ENCODE data around the gene SNX18. TPM values are rescaled to one million over a fixed set of nuclear protein-coding genes. Genes with fewer than 3 reads are reported as not detected.
A peak's percentile ranks its signal among the peaks of the same experiment; 100 is the strongest.
"Not testable (repeated sequence)": the region's sequence is repeated elsewhere in the genome, so short reads cannot be mapped to it uniquely, and the experiment has no call there.

The SNX18 gene
- total and polyA plus RNA-seq, 4 donors: 5.5 to 43.4 (median 35.0) TPM

GRCh38 chr5:54535149-54535844 lies 17.7 kb downstream of the SNX18 start:
- DNase-seq: no peak
- H3K4me1 ChIP-seq (ENCODE audit: control insufficient read depth in 5 of 5, insufficient read depth in 5 of 5, low read length in 5 of 5): peaks cover 9 to 27% (median 22%) of the 10 kb centered on the region in 5 donors
- no peak for ATAC-seq (ENCODE audit: insufficient read depth, low FRiP score)
- no peak overlapping the region for H3K4me3 ChIP-seq
- H3K36me3 ChIP-seq (ENCODE audit: control insufficient read depth in 4 of 4, insufficient read depth in 4 of 4, low read length in 4 of 4): peaks cover 0 to 5% (median 0%) of the 10 kb centered on the region in 4 donors
- H3K9me3 ChIP-seq (ENCODE audit: control insufficient read depth in 4 of 4, insufficient read depth in 3 of 4, low read length in 3 of 4): no peaks in the 10 kb centered on the region
- WGBS, 2 donors: 88 to 93% methylated on average over 4 of the region's 4 CpGs
- no peak overlapping the region for H3K9ac ChIP-seq (ENCODE audit: insufficient read depth in 1 of 2, low read length in 2 of 2)
- no peaks in the 10 kb centered on the region for H3K27me3 ChIP-seq (ENCODE audit: control insufficient read depth in 3 of 3, insufficient read depth in 3 of 3, low read length in 2 of 3)
- H3K27ac ChIP-seq (ENCODE audit: low read depth in 1 of 2, low read length in 1 of 2): no peak overlapping the region
- no peak for TF ChIP-seq CTCF (IDR thresholded peaks at IDR 0.05; ENCODE audit: control extremely low read depth, extremely low read depth)

- H3K9ac ChIP-seq (ENCODE audit: insufficient read depth in 1 of 2, low read length in 2 of 2); H3K4me3 ChIP-seq; H3K36me3 ChIP-seq (ENCODE audit: control insufficient read depth in 4 of 4, insufficient read depth in 4 of 4, low read length in 4 of 4); DNase-seq; H3K9me3 ChIP-seq (ENCODE audit: control insufficient read depth in 4 of 4, insufficient read depth in 3 of 4, low read length in 3 of 4); ATAC-seq (ENCODE audit: insufficient read depth, low FRiP score); H3K27me3 ChIP-seq (ENCODE audit: control insufficient read depth in 3 of 3, insufficient read depth in 3 of 3, low read length in 2 of 3); H3K27ac ChIP-seq (ENCODE audit: low read depth in 1 of 2, low read length in 1 of 2): not testable (repeated sequence)
- H3K4me1 ChIP-seq (ENCODE audit: control insufficient read depth in 5 of 5, insufficient read depth in 5 of 5, low read length in 5 of 5): peaks cover 9 to 26% (median 22%) of the 10 kb centered on the region in 5 donors
- 88 to 97% methylated on average over 6 of the region's 6 CpGs for WGBS, 2 donors
Observed at GRCh38 chr5:54536375-54536774, 18.8 kb downstream of the SNX18 start.

GRCh38 chr5:54536861-54537260 lies 19.3 kb downstream of the SNX18 start:
- not testable (repeated sequence) for H3K27me3 ChIP-seq (ENCODE audit: control insufficient read depth in 3 of 3, insufficient read depth in 3 of 3, low read length in 2 of 3); H3K9ac ChIP-seq (ENCODE audit: insufficient read depth in 1 of 2, low read length in 2 of 2); H3K27ac ChIP-seq (ENCODE audit: low read depth in 1 of 2, low read length in 1 of 2); H3K36me3 ChIP-seq (ENCODE audit: control insufficient read depth in 4 of 4, insufficient read depth in 4 of 4, low read length in 4 of 4); ATAC-seq (ENCODE audit: insufficient read depth, low FRiP score); DNase-seq; H3K9me3 ChIP-seq (ENCODE audit: control insufficient read depth in 4 of 4, insufficient read depth in 3 of 4, low read length in 3 of 4); H3K4me3 ChIP-seq
- peaks cover 8 to 26% (median 19%) of the 10 kb centered on the region in 5 donors for H3K4me1 ChIP-seq (ENCODE audit: control insufficient read depth in 5 of 5, insufficient read depth in 5 of 5, low read length in 5 of 5)
- WGBS, 2 donors: 90 to 93% methylated on average over 4 of the region's 4 CpGs

- Histone ChIP-seq H3K9ac (ENCODE audit: insufficient read depth in 1 of 2, low read length in 2 of 2) (peak overlapping the region in 1 of 2 donors; percentile 13), H3K4me1 (ENCODE audit: control insufficient read depth in 5 of 5, insufficient read depth in 5 of 5, low read length in 5 of 5) (peaks cover 11 to 26% (median 21%) of the 10 kb centered on the region in 5 donors), H3K4me3 (no peak overlapping the region), H3K27ac (ENCODE audit: low read depth in 1 of 2, low read length in 1 of 2) (peak overlapping the region in 1 of 2 donors; percentile 24), H3K9me3 (ENCODE audit: control insufficient read depth in 4 of 4, insufficient read depth in 3 of 4, low read length in 3 of 4) (no peaks in the 10 kb centered on the region), H3K27me3 (ENCODE audit: control insufficient read depth in 3 of 3, insufficient read depth in 3 of 3, low read length in 2 of 3) (no peaks in the 10 kb centered on the region), H3K36me3 (ENCODE audit: control insufficient read depth in 4 of 4, insufficient read depth in 4 of 4, low read length in 4 of 4) (peaks cover 0 to 3% (median under 1%) of the 10 kb centered on the region in 4 donors)
- DNase-seq (no peak), ATAC-seq (ENCODE audit: insufficient read depth, low FRiP score) (no peak)
- TF ChIP-seq CTCF (IDR thresholded peaks at IDR 0.05; ENCODE audit: control extremely low read depth, extremely low read depth): no peak
- 83 to 84% methylated on average over 2 of the region's 2 CpGs for WGBS, 2 donors
Observed at GRCh38 chr5:54537725-54538124, 20.2 kb downstream of the SNX18 start.
